DOHH2 (cell line): ENCODE measurements around the gene ARHGAP22.

Source experiments
- H3F3A ChIP-seq: fragments of 200-600 bp; sonication (generic), shearing (Covaris generic); 2 replicates; pipeline ENCODE4 v1.6.0; 2016; ENCODE audit warnings: antibody characterized with exemption, mild to moderate bottlenecking; ENCODE audit not compliant: control insufficient read depth, insufficient read depth
- H3K27ac ChIP-seq: fragments of 200-600 bp; sonication (generic); 2 replicates; pipeline ENCODE4 v1.5.1; 2014; ENCODE audit warnings: low read depth, mild to moderate bottlenecking, low read length, moderate library complexity
- H3K27me3 ChIP-seq: fragments of 200-600 bp; sonication (generic); 2 replicates; pipeline ENCODE4 v1.6.1; 2014; ENCODE audit warnings: mild to moderate bottlenecking, low read length, mixed read lengths; ENCODE audit not compliant: control insufficient read depth
- H3K36me3 ChIP-seq: fragments of 200-600 bp; sonication (generic); 2 replicates; pipeline ENCODE4 v1.6.1; 2014; ENCODE audit warnings: mild to moderate bottlenecking, low read length, moderate library complexity, mixed read lengths; ENCODE audit not compliant: control insufficient read depth
- H3K4me1 ChIP-seq: fragments of 200-600 bp; sonication (generic); 2 replicates; pipeline ENCODE4 v1.6.1; 2014; ENCODE audit warnings: mild to moderate bottlenecking, low read length, mixed read lengths; ENCODE audit not compliant: control insufficient read depth
- H3K4me2 ChIP-seq: fragments of 200-600 bp; sonication (generic); 2 replicates; pipeline ENCODE4 v1.6.0; 2014; ENCODE audit warnings: mild to moderate bottlenecking, low read length, moderate library complexity
- H3K4me3 ChIP-seq: fragments of 200-600 bp; sonication (generic); 2 replicates; pipeline ENCODE4 v1.5.1; 2014; ENCODE audit warnings: mild to moderate bottlenecking, low read length, mixed read lengths
- H3K79me2 ChIP-seq: fragments of 200-600 bp; sonication (generic); 2 replicates; pipeline ENCODE4 v1.6.1; 2014; ENCODE audit warnings: mild to moderate bottlenecking, low read length, mixed read lengths; ENCODE audit not compliant: control insufficient read depth
- H3K9me2 ChIP-seq: fragments of 200-600 bp; sonication (generic); replicated peaks from 2 replicates; pipeline ENCODE4 v1.6.1; 2014; ENCODE audit warnings: mild to moderate bottlenecking, low read length, mixed read lengths; ENCODE audit not compliant: control insufficient read depth
- H3K9me3 ChIP-seq: fragments of 200-600 bp; sonication (generic); 2 replicates; pipeline ENCODE4 v1.6.1; 2014; ENCODE audit warnings: antibody characterized with exemption, low read length, mixed read lengths; ENCODE audit not compliant: control insufficient read depth, insufficient read depth
- H4K20me1 ChIP-seq: fragments of 200-600 bp; sonication (generic); 2 replicates; pipeline ENCODE4 v1.6.0; 2014; ENCODE audit warnings: low read depth, mild to moderate bottlenecking, antibody characterized with exemption, low read length, moderate library complexity; ENCODE audit not compliant: control insufficient read depth, insufficient read depth
- EZH2phosphoT487 ChIP-seq: fragments of 200-600 bp; sonication (generic); IDR thresholded peaks from 2 replicates; pipeline ENCODE4 v1.6.1; 2017; ENCODE audit warnings: borderline replicate concordance, mild to moderate bottlenecking, antibody characterized with exemption, low read length, moderate library complexity, mixed read lengths
- TF ChIP-seq, protein P1 (sequence below): fragments of 200-600 bp; sonication (generic); IDR thresholded peaks from one replicate; pipeline ENCODE4 v1.5.1; 2014; ENCODE audit warnings: antibody characterized with exemption, mild to moderate bottlenecking, low read depth, low read length; ENCODE audit not compliant: poor library complexity, severe bottlenecking

ARHGAP22 gene

DNA sequence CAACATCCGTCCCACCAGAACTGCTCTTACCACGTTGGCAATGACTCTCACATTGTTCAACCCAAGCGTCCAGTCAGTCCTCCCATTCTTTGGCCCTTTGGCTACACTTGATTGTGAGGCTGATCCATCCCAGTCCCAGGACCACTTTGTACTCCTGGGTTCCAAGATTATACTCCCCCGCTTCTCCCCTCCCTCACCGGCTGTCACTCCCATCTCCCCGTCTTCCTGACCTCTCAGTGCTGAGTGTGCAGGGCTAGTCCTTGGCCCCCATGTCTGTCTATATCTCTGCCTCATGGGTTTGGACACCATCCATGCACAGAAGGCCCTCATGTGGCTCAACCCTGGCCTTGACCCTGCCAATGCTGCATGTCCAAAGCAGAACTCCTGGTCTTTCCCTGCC, 12.5 kb downstream of the ARHGAP22 start:
- Histone ChIP-seq H4K20me1 (no peaks in the 10 kb centered on the region), H3K36me3 (no peaks in the 10 kb centered on the region), H3F3A (no peaks in the 10 kb centered on the region), H3K9me3 (no peaks in the 10 kb centered on the region), H3K4me3 (no peak overlapping the region), H3K27ac (no peak overlapping the region), H3K79me2 (no peaks in the 10 kb centered on the region), H3K4me1 (no peaks in the 10 kb centered on the region), H3K9me2 (no peaks in the 10 kb centered on the region), H3K4me2 (no peak overlapping the region), H3K27me3 (peaks cover 10% of the 10 kb centered on the region; the same call in 1 of the 2 replicates)
- no peak for TF ChIP-seq EZH2phosphoT487
- TF ChIP-seq, protein P1, sequence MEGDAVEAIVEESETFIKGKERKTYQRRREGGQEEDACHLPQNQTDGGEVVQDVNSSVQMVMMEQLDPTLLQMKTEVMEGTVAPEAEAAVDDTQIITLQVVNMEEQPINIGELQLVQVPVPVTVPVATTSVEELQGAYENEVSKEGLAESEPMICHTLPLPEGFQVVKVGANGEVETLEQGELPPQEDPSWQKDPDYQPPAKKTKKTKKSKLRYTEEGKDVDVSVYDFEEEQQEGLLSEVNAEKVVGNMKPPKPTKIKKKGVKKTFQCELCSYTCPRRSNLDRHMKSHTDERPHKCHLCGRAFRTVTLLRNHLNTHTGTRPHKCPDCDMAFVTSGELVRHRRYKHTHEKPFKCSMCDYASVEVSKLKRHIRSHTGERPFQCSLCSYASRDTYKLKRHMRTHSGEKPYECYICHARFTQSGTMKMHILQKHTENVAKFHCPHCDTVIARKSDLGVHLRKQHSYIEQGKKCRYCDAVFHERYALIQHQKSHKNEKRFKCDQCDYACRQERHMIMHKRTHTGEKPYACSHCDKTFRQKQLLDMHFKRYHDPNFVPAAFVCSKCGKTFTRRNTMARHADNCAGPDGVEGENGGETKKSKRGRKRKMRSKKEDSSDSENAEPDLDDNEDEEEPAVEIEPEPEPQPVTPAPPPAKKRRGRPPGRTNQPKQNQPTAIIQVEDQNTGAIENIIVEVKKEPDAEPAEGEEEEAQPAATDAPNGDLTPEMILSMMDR: no peak

- Histone ChIP-seq H3K9me3 (no peaks in the 10 kb centered on the region), H3K79me2 (no peaks in the 10 kb centered on the region), H3K4me3 (no peak overlapping the region), H3K4me2 (no peak overlapping the region), H3K4me1 (no peaks in the 10 kb centered on the region), H3K27ac (no peak overlapping the region), H3K9me2 (no peaks in the 10 kb centered on the region), H4K20me1 (no peaks in the 10 kb centered on the region), H3K27me3 (peaks cover 4% of the 10 kb centered on the region; the same call in 1 of the 2 replicates), H3F3A (no peaks in the 10 kb centered on the region), H3K36me3 (no peaks in the 10 kb centered on the region)
- TF ChIP-seq EZH2phosphoT487: no peak
- TF ChIP-seq, protein P1: no peak
Measured at GRCh38 chr10:48590945-48591344, 13.9 kb downstream of the ARHGAP22 start.

GRCh38 chr10:48589266-48589665, 15.6 kb downstream of the ARHGAP22 start:
- Histone ChIP-seq H4K20me1 (no peaks in the 10 kb centered on the region), H3K9me2 (no peaks in the 10 kb centered on the region), H3K79me2 (no peaks in the 10 kb centered on the region), H3K36me3 (no peaks in the 10 kb centered on the region), H3K9me3 (peaks cover 8% of the 10 kb centered on the region), H3K4me1 (no peaks in the 10 kb centered on the region), H3K4me2 (no peak overlapping the region), H3K27me3 (peaks cover 3% of the 10 kb centered on the region; the same call in 1 of the 2 replicates), H3F3A (no peaks in the 10 kb centered on the region), H3K4me3 (no peak overlapping the region), H3K27ac (no peak overlapping the region)
- TF ChIP-seq, protein P1: no peak
- no peak for TF ChIP-seq EZH2phosphoT487

GRCh38 chr10:48587819-48588218, 17.1 kb downstream of the ARHGAP22 start:
- Histone ChIP-seq H3K9me2 (no peaks in the 10 kb centered on the region), H3F3A (no peaks in the 10 kb centered on the region), H3K79me2 (no peaks in the 10 kb centered on the region), H4K20me1 (no peaks in the 10 kb centered on the region), H3K4me1 (no peaks in the 10 kb centered on the region), H3K9me3 (peaks cover 8% of the 10 kb centered on the region), H3K4me2 (no peak overlapping the region), H3K27ac (no peak overlapping the region), H3K27me3 (no peaks in the 10 kb centered on the region), H3K4me3 (no peak overlapping the region), H3K36me3 (no peaks in the 10 kb centered on the region)
- TF ChIP-seq, protein P1: no peak
- TF ChIP-seq EZH2phosphoT487: no peak
